CD14-positive monocyte (primary cell): ENCODE results near the gene AHCY. TPM values are rescaled to one million over a fixed set of nuclear protein-coding genes. Genes with fewer than 3 reads are reported as not detected.

Source experiments
- DNase-seq, 3 donors: peaks; one replicate each; pipeline ENCODE4 v3.0.0-alpha.2; 2011 to 2022
- H2AFZ ChIP-seq: 2 replicates; pipeline ENCODE4 v1.6.0; 2012; ENCODE audit warnings: mild to moderate bottlenecking, low read depth, low read length, inconsistent platforms; ENCODE audit not compliant: insufficient read depth, poor library complexity, severe bottlenecking
- H3K27ac ChIP-seq, 2 donors: 1 replicate in 1 of 2; 2 replicates in 1 of 2; pipeline ENCODE4 v1.5.1; 2012 to 2013; ENCODE audit warnings: low read length in 2 of 2, control low read depth in 1 of 2, inconsistent platforms in 1 of 2, low read depth in 1 of 2, mild to moderate bottlenecking in 1 of 2
- H3K27me3 ChIP-seq, 2 donors: one replicate each; pipeline versions ENCODE4 v1.6.0 to v1.6.1; 2011 to 2013; ENCODE audit warnings: low read length in 2 of 2; ENCODE audit not compliant: control insufficient read depth in 2 of 2, insufficient read depth in 2 of 2
- H3K36me3 ChIP-seq, 2 donors: replicated peaks in 1 of 2; 1 replicate in 1 of 2; 2 replicates in 1 of 2; pipeline versions ENCODE4 v1.5.1 to v1.6.1; 2012 to 2013; ENCODE audit warnings: low read length in 2 of 2, control low read depth in 1 of 2, inconsistent platforms in 1 of 2, mild to moderate bottlenecking in 1 of 2; ENCODE audit not compliant: insufficient read depth in 2 of 2, control insufficient read depth in 1 of 2
- H3K4me1 ChIP-seq, 2 donors: 1 replicate in 1 of 2; 2 replicates in 1 of 2; pipeline versions ENCODE4 v1.5.1 to v1.6.1; 2012 to 2013; ENCODE audit warnings: low read length in 2 of 2, control low read depth in 1 of 2, inconsistent platforms in 1 of 2, mild to moderate bottlenecking in 1 of 2, moderate library complexity in 1 of 2; ENCODE audit not compliant: insufficient read depth in 2 of 2, control insufficient read depth in 1 of 2
- H3K4me2 ChIP-seq: replicated peaks from 2 replicates; pipeline ENCODE3; 2012; ENCODE audit warnings: low read length, moderate library complexity, mild to moderate bottlenecking; ENCODE audit not compliant: poor library complexity, severe bottlenecking; ENCODE audit errors: extremely low read depth
- H3K4me3 ChIP-seq, 3 experiments: fragments of 200-600 bp in 1 of 3; sonication (generic) in 1 of 3; replicated peaks in 1 of 3; 1 replicate in 2 of 3; 2 replicates in 1 of 3; pipeline ENCODE4 v1.5.1; 2011 to 2013; ENCODE audit warnings: low read length in 3 of 3, mild to moderate bottlenecking in 3 of 3, control low read depth in 2 of 3, low read depth in 2 of 3, inconsistent platforms in 1 of 3, moderate library complexity in 1 of 3
- H3K79me2 ChIP-seq: 2 replicates; pipeline ENCODE4 v1.6.0; 2012; ENCODE audit warnings: mild to moderate bottlenecking, control low read depth, inconsistent platforms, low read length, moderate library complexity; ENCODE audit not compliant: insufficient read depth
- H3K9ac ChIP-seq: 2 replicates; pipeline ENCODE4 v1.6.0; 2017; ENCODE audit warnings: low read length, mild to moderate bottlenecking; ENCODE audit not compliant: insufficient read depth, poor library complexity, severe bottlenecking
- H3K9me3 ChIP-seq, 2 donors: replicated peaks in 1 of 2; 1 replicate in 1 of 2; 2 replicates in 1 of 2; pipeline versions ENCODE4 v1.5.1 to v1.6.1; 2012 to 2013; ENCODE audit warnings: low read length in 2 of 2, control low read depth in 1 of 2; ENCODE audit not compliant: control insufficient read depth in 1 of 2, insufficient read depth in 1 of 2
- H4K20me1 ChIP-seq: 2 replicates; pipeline ENCODE4 v1.6.0; 2012; ENCODE audit warnings: mild to moderate bottlenecking, low read length, control low read depth, moderate library complexity; ENCODE audit not compliant: insufficient read depth
- H3K27ac Mint-ChIP-seq, 7 donors: one replicate each; pipeline ENCODE4 v1.8.0; 2020; ENCODE audit warnings: mild to moderate bottlenecking in 7 of 7, mixed read lengths in 7 of 7, moderate library complexity in 6 of 7, inconsistent platforms in 2 of 7
- H3K27me3 Mint-ChIP-seq, 3 donors: one replicate each; pipeline ENCODE4 v1.8.0; 2021 to 2022; ENCODE audit warnings: low read depth in 3 of 3, mild to moderate bottlenecking in 3 of 3, mixed read lengths in 3 of 3, moderate library complexity in 3 of 3, inconsistent platforms in 1 of 3
- H3K36me3 Mint-ChIP-seq, 2 donors: one replicate each; pipeline ENCODE4 v1.8.0; 2020; ENCODE audit warnings: mixed read lengths in 2 of 2, inconsistent platforms in 1 of 2, mild to moderate bottlenecking in 1 of 2
- H3K4me1 Mint-ChIP-seq: one replicate; pipeline ENCODE4 v1.8.0; 2020; ENCODE audit warnings: mild to moderate bottlenecking, mixed read lengths
- H3K4me3 Mint-ChIP-seq, 2 donors: one replicate each; pipeline ENCODE4 v1.8.0; 2020; ENCODE audit warnings: mild to moderate bottlenecking in 2 of 2, mixed read lengths in 2 of 2, moderate library complexity in 1 of 2
- H3K9me3 Mint-ChIP-seq, 7 donors: one replicate each; pipeline ENCODE4 v1.8.0; 2020 to 2022; ENCODE audit warnings: mixed read lengths in 7 of 7, mild to moderate bottlenecking in 6 of 7, moderate library complexity in 6 of 7, inconsistent platforms in 2 of 7
- CTCF ChIP-seq: fragments of 200-600 bp; IDR thresholded peaks from one replicate; pipeline ENCODE4 v1.8.0; 2022; ENCODE audit warnings: antibody characterized with exemption, mild to moderate bottlenecking
- WGBS: methylation state at CpG from one replicate; pipeline ENCODE4 v1.1.5; 2013; ENCODE audit warnings: missing lambda C conversion rate; ENCODE audit not compliant: insufficient coverage; 5-methylcytosine and 5-hydroxymethylcytosine counted together
- intact Hi-C, 2 donors: fragments of 100-400 bp; cut with micrococcal nuclease; formaldehyde crosslinking; loops; one replicate each; pipeline versions ENCODE4 v1.15.0 to v1.15.1; 2023
- polyA plus RNA-seq, 3 donors: library from polyadenylated mRNA; depleted of rRNA in 1 of 3; unstranded in 2 of 3; stranded (reverse) in 1 of 3; fragments of 300-500 nt in 2 of 3; fragments of >200 nt in 1 of 3; fragmentation: Illumina TruSeq in 2 of 3; gene quantifications; 1 replicate in 2 of 3; 2 replicates in 1 of 3; pipeline ENCODE4 v1.2.3, GENCODE V29; 2012 to 2021

AHCY gene
- polyA plus RNA-seq, 3 donors: 35.7 to 42.7 (median 41.1) TPM

DNA sequence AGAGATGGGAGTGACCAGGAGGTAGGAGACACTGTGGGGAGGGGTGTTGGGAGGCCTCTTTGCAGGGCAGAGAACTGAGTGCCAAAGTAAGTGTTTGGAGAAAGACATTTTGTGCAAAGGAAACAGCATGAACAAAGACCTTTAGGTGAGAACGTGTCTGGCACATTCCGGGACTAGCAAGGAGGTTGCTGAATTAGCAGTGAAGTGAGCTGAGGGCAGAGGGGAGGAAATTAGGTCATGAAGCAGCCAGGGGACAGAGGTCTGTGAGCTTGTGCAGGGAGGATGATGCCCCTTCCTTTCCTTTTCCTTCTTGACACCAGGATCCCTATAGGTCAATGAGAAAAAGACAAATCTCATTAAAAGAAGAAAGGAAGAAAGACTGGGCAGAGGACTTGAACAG lies 21.4 kb upstream of the AHCY start:
- H3K27me3 Mint-ChIP-seq: peaks cover 0 to 5% (median 3%) of the 10 kb centered on the region in 3 donors
- no peak for DNase-seq
- 80% methylated on average over 2 of the region's 2 CpGs for WGBS

DNA sequence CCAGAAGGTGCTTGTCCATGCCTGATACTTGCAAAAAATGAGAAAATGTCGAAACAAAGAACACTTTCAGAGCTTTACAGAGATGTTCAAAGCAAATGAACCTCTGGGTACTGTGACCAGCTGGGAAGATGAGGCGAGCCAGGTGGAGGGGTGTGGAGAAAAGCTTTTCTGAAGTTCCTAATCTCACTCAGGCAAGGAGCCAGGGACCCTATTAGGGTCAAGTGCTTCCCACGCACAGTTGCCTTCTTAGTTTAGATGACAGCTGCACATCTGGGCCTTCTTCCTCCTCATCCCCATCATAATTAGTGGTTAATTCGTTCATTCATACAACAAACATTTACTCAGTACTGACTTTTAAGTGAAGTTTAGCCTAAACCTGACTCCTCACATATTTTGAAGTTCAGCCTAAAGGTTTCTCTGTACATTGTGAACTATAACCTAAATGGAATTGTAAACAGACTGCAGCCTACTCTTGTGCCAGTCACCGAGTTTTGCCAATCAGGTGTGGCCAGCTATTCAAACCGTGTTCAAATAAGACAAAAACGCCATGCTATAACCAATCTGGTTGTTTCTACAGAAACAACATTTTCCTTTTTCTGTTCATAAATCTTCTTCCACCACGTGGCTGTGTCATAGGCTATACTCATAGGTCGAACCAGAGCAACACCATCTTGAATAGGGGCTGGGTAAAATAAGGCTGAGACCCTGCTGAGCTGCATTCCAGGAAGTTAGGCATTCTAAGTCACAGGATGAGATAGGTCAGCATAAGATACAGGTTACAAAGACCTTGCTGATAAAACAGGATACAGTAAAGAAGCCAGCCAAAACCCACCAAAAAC lies 19.3 kb upstream of the AHCY start:
- no peaks in the 10 kb centered on the region for H4K20me1 ChIP-seq
- no peak overlapping the region for H3K9ac ChIP-seq
- no peaks in the 10 kb centered on the region for H3K9me3 ChIP-seq
- no peaks in the 10 kb centered on the region for H3K4me1 ChIP-seq
- no peaks in the 10 kb centered on the region for H3K79me2 ChIP-seq
- no peak for TF ChIP-seq CTCF
- H3K27me3 Mint-ChIP-seq: peaks cover 0 to 7% (median 7%) of the 10 kb centered on the region in 3 donors
- H3K9me3 Mint-ChIP-seq: no peaks in the 10 kb centered on the region
- no peak for DNase-seq
- no peaks in the 10 kb centered on the region for H3K36me3 Mint-ChIP-seq
- no peaks in the 10 kb centered on the region for H3K4me1 Mint-ChIP-seq
- no peak overlapping the region for H3K27ac Mint-ChIP-seq
- no peak overlapping the region for H3K4me3 Mint-ChIP-seq
- H3K27ac ChIP-seq: no peak overlapping the region
- no peak overlapping the region for H3K4me3 ChIP-seq
- no peaks in the 10 kb centered on the region for H3K36me3 ChIP-seq
- no peak overlapping the region for H3K4me2 ChIP-seq
- intact Hi-C loops: no loop called here
- WGBS: 92% methylated on average over 6 of the region's 9 CpGs
- H2AFZ ChIP-seq: no peak overlapping the region
- no peaks in the 10 kb centered on the region for H3K27me3 ChIP-seq

More for the DNA sequence above, 21.4 kb upstream of the AHCY start:
- Histone ChIP-seq H3K4me2 (no peak overlapping the region), H4K20me1 (no peaks in the 10 kb centered on the region), H3K4me1 (no peaks in the 10 kb centered on the region), H3K79me2 (no peaks in the 10 kb centered on the region), H3K4me3 (no peak overlapping the region), H3K9me3 (no peaks in the 10 kb centered on the region), H3K36me3 (no peaks in the 10 kb centered on the region), H2AFZ (no peak overlapping the region), H3K9ac (no peak overlapping the region), H3K27ac (no peak overlapping the region), H3K27me3 (no peaks in the 10 kb centered on the region)
- Mint-ChIP-seq H3K9me3 (peaks cover 0 to 1% (median 0%) of the 10 kb centered on the region in 7 donors), H3K27ac (no peak overlapping the region), H3K4me1 (no peaks in the 10 kb centered on the region), H3K36me3 (no peaks in the 10 kb centered on the region), H3K4me3 (no peak overlapping the region)
- TF ChIP-seq CTCF: no peak
- intact Hi-C loops: no loop called here
